ENCODE data around the gene LCN10. TPM values are rescaled to one million over a fixed set of nuclear protein-coding genes. Genes with fewer than 3 reads are reported as not detected.

LCN10 gene
- total and polyA plus RNA-seq, 2 experiments from 2014 or later = not detected

GRCh38 chr9:136723362-136723976 lies 19.3 kb downstream of the LCN10 start:
- no peak for TF ChIP-seq CTCF (IDR thresholded peaks at IDR 0.05; ENCODE audit: poor library complexity)
- TF ChIP-seq EZH2 (IDR thresholded peaks at IDR 0.05; ENCODE audit: borderline replicate concordance) = no peak
- TF ChIP-seq EZH2phosphoT487 (IDR thresholded peaks at IDR 0.05; ENCODE audit: low read depth, severe bottlenecking, unreplicated experiment) = no peak
- no peaks in the 10 kb centered on the region for H3K27me3 ChIP-seq
- no peaks in the 10 kb centered on the region for H3K36me3 ChIP-seq (replicated peaks; ENCODE audit: insufficient read depth, low read depth)
- no peaks in the 10 kb centered on the region for H3K9me3 ChIP-seq (ENCODE audit: low read depth)
- H3K4me3 ChIP-seq = no peak overlapping the region
- no peak overlapping the region for H2AFZ ChIP-seq
- peaks cover 28% of the 10 kb centered on the region for H3K4me1 ChIP-seq (ENCODE audit: insufficient read depth)
- H3K9me2 ChIP-seq (replicated peaks; ENCODE audit: insufficient read depth) = no peaks in the 10 kb centered on the region
- H3K79me2 ChIP-seq = peaks cover 31% of the 10 kb centered on the region
- no peak overlapping the region for H3K4me2 ChIP-seq
- no peak overlapping the region for H3K27ac ChIP-seq
- WGBS (ENCODE audit: low lambda C conversion rate, missing lambda C conversion rate) = 94% methylated on average over 32 of the region's 32 CpGs
- peaks cover 65% of the 10 kb centered on the region for H4K20me1 ChIP-seq (ENCODE audit: insufficient read depth, poor library complexity, severe bottlenecking)
- no peak for DNase-seq (ENCODE audit: low spot score)

GRCh38 chr9:136722969-136723356 lies 19.8 kb downstream of the LCN10 start:
- H3K4me2 ChIP-seq = no peak overlapping the region
- H3K9me2 ChIP-seq (replicated peaks; ENCODE audit: insufficient read depth) = no peaks in the 10 kb centered on the region
- H3K4me3 ChIP-seq = no peak overlapping the region
- peaks cover 28% of the 10 kb centered on the region for H3K4me1 ChIP-seq (ENCODE audit: insufficient read depth)
- H2AFZ ChIP-seq = no peak overlapping the region
- H4K20me1 ChIP-seq (ENCODE audit: insufficient read depth, poor library complexity, severe bottlenecking) = peaks cover 65% of the 10 kb centered on the region
- 93% methylated on average over 24 of the region's 24 CpGs for WGBS (ENCODE audit: low lambda C conversion rate, missing lambda C conversion rate)
- no peaks in the 10 kb centered on the region for H3K36me3 ChIP-seq (replicated peaks; ENCODE audit: insufficient read depth, low read depth)
- DNase-seq (ENCODE audit: low spot score) = no peak
- peaks cover 27% of the 10 kb centered on the region for H3K79me2 ChIP-seq
- H3K9me3 ChIP-seq (ENCODE audit: low read depth) = no peaks in the 10 kb centered on the region
- no peaks in the 10 kb centered on the region for H3K27me3 ChIP-seq
- TF ChIP-seq CTCF (IDR thresholded peaks at IDR 0.05; ENCODE audit: poor library complexity) (no peak), EZH2 (IDR thresholded peaks at IDR 0.05; ENCODE audit: borderline replicate concordance) (no peak), EZH2phosphoT487 (IDR thresholded peaks at IDR 0.05; ENCODE audit: low read depth, severe bottlenecking, unreplicated experiment) (no peak)
- no peak overlapping the region for H3K27ac ChIP-seq

GRCh38 chr9:136722093-136722968 lies 20.4 kb downstream of the LCN10 start:
- Histone ChIP-seq H3K4me1 (ENCODE audit: insufficient read depth) (peaks cover 28% of the 10 kb centered on the region), H3K9me2 (replicated peaks; ENCODE audit: insufficient read depth) (no peaks in the 10 kb centered on the region), H4K20me1 (ENCODE audit: insufficient read depth, poor library complexity, severe bottlenecking) (peaks cover 59% of the 10 kb centered on the region), H3K4me2 (no peak overlapping the region), H3K27ac (no peak overlapping the region), H2AFZ (no peak overlapping the region), H3K4me3 (no peak overlapping the region), H3K27me3 (no peaks in the 10 kb centered on the region), H3K9me3 (ENCODE audit: low read depth) (no peaks in the 10 kb centered on the region), H3K79me2 (peaks cover 22% of the 10 kb centered on the region), H3K36me3 (replicated peaks; ENCODE audit: insufficient read depth, low read depth) (no peaks in the 10 kb centered on the region)
- WGBS (ENCODE audit: low lambda C conversion rate, missing lambda C conversion rate) = 88% methylated on average over 28 of the region's 31 CpGs
- DNase-seq (ENCODE audit: low spot score) = no peak
- no peak for TF ChIP-seq EZH2phosphoT487 (IDR thresholded peaks at IDR 0.05; ENCODE audit: low read depth, severe bottlenecking, unreplicated experiment)
- TF ChIP-seq CTCF (IDR thresholded peaks at IDR 0.05; ENCODE audit: poor library complexity) = no peak
- no peak for TF ChIP-seq EZH2 (IDR thresholded peaks at IDR 0.05; ENCODE audit: borderline replicate concordance)

Measured in hepatocyte (in vitro differentiated cells).